HepG2 (cell line): ENCODE measurements around the gene PITHD1. TPM values are rescaled to one million over a fixed set of nuclear protein-coding genes. Genes with fewer than 3 reads are reported as not detected.

Experiments
- AKAP8 ChIP-seq: sonication (generic); formaldehyde crosslinking; IDR thresholded peaks from 2 replicates; pipeline ENCODE4 v1.5.1; 2020; ENCODE audit warnings: mild to moderate bottlenecking, missing genetic modification reagents
- GATAD2A ChIP-seq: IDR thresholded peaks from 2 replicates; pipeline ENCODE4 v1.6.1; 2016
- HDAC1 ChIP-seq: sonication (generic); formaldehyde crosslinking; IDR thresholded peaks from 2 replicates; pipeline ENCODE4 v1.5.1; 2020; ENCODE audit warnings: mild to moderate bottlenecking, missing genetic modification reagents
- MTF2 ChIP-seq: sonication (generic); formaldehyde crosslinking; IDR thresholded peaks from 2 replicates; pipeline ENCODE4 v1.5.0; 2020; ENCODE audit warnings: missing genetic modification reagents, borderline replicate concordance
- PHF20 ChIP-seq: sonication (generic); formaldehyde crosslinking; IDR thresholded peaks from 2 replicates; pipeline ENCODE4 v1.5.0; 2020; ENCODE audit warnings: mild to moderate bottlenecking, missing genetic modification reagents
- RXRB ChIP-seq: IDR thresholded peaks from 2 replicates; pipeline ENCODE4 v1.6.1; 2016; ENCODE audit warnings: borderline replicate concordance, missing genetic modification reagents, missing compliant biosample characterization
- ZFP36 ChIP-seq: fragments of 150-350 bp; IDR thresholded peaks from 2 replicates; pipeline ENCODE4 v1.6.1; 2018; ENCODE audit warnings: borderline replicate concordance, low read length, low read depth; ENCODE audit not compliant: partially characterized antibody
- ZMAT3 ChIP-seq: sonication (generic); formaldehyde crosslinking; conservative IDR thresholded peaks from 2 replicates; pipeline ENCODE4 v1.7.0; 2021; ENCODE audit warnings: missing genetic modification reagents
- ZNF235 ChIP-seq: sonication (generic); formaldehyde crosslinking; IDR thresholded peaks from 2 replicates; pipeline ENCODE4 v1.8.1; 2023; ENCODE audit warnings: mild to moderate bottlenecking, missing genetic modification reagents, borderline replicate concordance
- ZNF350 ChIP-seq: sonication (generic); formaldehyde crosslinking; IDR thresholded peaks from 2 replicates; pipeline ENCODE4 v1.4.0; 2020; ENCODE audit warnings: mild to moderate bottlenecking, low read depth, missing genetic modification reagents, borderline replicate concordance
- ZNF678 ChIP-seq: sonication (generic); formaldehyde crosslinking; IDR thresholded peaks from 2 replicates; pipeline ENCODE4 v1.4.0; 2020; ENCODE audit warnings: mild to moderate bottlenecking, missing genetic modification reagents
- ZNF878 ChIP-seq: sonication (generic); formaldehyde crosslinking; IDR thresholded peaks from 2 replicates; pipeline ENCODE4 v1.8.1; 2023; ENCODE audit warnings: mild to moderate bottlenecking, missing genetic modification reagents, moderate library complexity
- polyA plus RNA-seq, 8 experiments: library from polyadenylated mRNA; depleted of rRNA in 3 of 8; stranded (reverse) in 7 of 8; unstranded in 1 of 8; fragments of >200 nt; fragmentation: Illumina TruSeq in 4 of 8; extraction: Trizol in 4 of 8; gene quantifications; 2 replicates each; pipeline versions ENCODE4 v1.2.1 to v1.2.3, GENCODE V29; 2011 to 2016; ENCODE audit warnings: low read depth in 4 of 8, missing spikeins in 1 of 8, mixed read lengths in 1 of 8; ENCODE audit not compliant: insufficient read depth in 1 of 8
- total RNA-seq, 5 experiments: library from RNA; depleted of rRNA; stranded (reverse); fragments of >200 nt; fragmentation: Illumina TruSeq; extraction: Trizol; gene quantifications; 2 replicates each; pipeline ENCODE4 v1.2.3, GENCODE V29; 2016; ENCODE audit warnings: low read depth in 1 of 5
- TF ChIP-seq, protein P1 (sequence below): conservative IDR thresholded peaks from 2 replicates; pipeline ENCODE4 v1.6.1; 2018; ENCODE audit warnings: missing genetic modification reagents
- TF ChIP-seq, protein P2 (sequence below): sonication (generic); formaldehyde crosslinking; conservative IDR thresholded peaks from 2 replicates; pipeline ENCODE4 v1.8.0; 2022; ENCODE audit warnings: missing genetic modification reagents
- TF ChIP-seq, protein P3 (sequence below): sonication (generic); formaldehyde crosslinking; IDR thresholded peaks from 2 replicates; pipeline ENCODE4 v1.5.1; 2020; ENCODE audit warnings: missing genetic modification reagents, mild to moderate bottlenecking, borderline replicate concordance
- TF ChIP-seq, protein P4 (sequence below): sonication (generic); formaldehyde crosslinking; IDR thresholded peaks from 2 replicates; pipeline ENCODE4 v1.9.0; 2021; ENCODE audit warnings: missing genetic modification reagents, mild to moderate bottlenecking, borderline replicate concordance

The PITHD1 gene
- total and polyA plus RNA-seq, 2 of the 13 experiments (the other 11 are each of a cell fraction or from before 2014, with no cell fraction given), result 28.0 to 37.3 TPM

DNA sequence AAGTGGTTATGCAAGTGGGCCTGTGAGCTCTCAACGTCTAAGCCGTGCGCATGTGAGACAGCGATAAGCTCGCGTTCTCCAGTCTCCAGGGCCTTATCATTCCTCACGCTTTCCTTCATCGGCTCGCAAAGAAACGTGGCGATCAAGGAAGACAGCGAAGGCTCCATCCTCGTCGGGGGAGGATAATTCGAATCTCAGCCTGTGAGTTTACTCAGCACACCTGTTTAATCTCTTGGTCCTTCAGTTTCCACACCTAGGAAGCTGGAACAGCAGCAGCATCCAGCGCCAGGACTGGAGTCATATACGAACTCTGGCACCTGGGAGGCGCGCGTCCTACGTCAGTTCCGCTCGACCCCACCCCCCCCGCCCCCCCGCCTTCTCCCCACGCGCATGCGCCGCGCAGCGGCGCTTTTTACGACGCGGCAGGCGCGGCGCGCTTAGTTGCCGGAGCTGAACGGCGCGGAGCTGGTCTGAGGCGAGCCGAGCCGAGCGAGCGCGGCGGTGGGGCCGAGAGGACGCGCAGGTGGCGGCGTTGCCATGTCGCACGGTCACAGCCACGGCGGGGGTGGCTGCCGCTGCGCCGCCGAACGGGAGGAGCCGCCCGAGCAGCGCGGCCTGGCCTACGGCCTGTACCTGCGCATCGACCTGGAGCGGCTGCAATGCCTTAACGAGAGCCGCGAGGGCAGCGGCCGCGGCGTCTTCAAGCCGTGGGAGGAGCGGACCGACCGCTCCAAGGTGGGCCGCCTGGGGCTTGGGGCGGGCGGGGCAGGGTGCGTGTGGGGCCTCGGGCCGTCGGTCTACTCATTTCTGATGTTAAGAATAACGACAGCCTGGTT lies at the start of gene PITHD1 (continued):
- TF ChIP-seq, protein P1, sequence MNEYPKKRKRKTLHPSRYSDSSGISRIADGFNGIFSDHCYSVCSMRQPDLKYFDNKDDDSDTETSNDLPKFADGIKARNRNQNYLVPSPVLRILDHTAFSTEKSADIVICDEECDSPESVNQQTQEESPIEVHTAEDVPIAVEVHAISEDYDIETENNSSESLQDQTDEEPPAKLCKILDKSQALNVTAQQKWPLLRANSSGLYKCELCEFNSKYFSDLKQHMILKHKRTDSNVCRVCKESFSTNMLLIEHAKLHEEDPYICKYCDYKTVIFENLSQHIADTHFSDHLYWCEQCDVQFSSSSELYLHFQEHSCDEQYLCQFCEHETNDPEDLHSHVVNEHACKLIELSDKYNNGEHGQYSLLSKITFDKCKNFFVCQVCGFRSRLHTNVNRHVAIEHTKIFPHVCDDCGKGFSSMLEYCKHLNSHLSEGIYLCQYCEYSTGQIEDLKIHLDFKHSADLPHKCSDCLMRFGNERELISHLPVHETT, result no peak; the same call in 1 of the 2 replicates
- peak; percentile 77 for TF ChIP-seq PHF20 (CRISPR knock-in tag)
- no peak for TF ChIP-seq AKAP8 (CRISPR knock-in tag)
- TF ChIP-seq ZNF678 (CRISPR knock-in tag), result no peak
- peak; percentile 89 for TF ChIP-seq HDAC1
- TF ChIP-seq MTF2 (CRISPR knock-in tag), result no peak
- TF ChIP-seq, protein P2, sequence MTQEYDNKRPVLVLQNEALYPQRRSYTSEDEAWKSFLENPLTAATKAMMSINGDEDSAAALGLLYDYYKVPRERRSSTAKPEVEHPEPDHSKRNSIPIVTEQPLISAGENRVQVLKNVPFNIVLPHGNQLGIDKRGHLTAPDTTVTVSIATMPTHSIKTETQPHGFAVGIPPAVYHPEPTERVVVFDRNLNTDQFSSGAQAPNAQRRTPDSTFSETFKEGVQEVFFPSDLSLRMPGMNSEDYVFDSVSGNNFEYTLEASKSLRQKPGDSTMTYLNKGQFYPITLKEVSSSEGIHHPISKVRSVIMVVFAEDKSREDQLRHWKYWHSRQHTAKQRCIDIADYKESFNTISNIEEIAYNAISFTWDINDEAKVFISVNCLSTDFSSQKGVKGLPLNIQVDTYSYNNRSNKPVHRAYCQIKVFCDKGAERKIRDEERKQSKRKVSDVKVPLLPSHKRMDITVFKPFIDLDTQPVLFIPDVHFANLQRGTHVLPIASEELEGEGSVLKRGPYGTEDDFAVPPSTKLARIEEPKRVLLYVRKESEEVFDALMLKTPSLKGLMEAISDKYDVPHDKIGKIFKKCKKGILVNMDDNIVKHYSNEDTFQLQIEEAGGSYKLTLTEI (CRISPR knock-in tag), result no peak
- no peak for TF ChIP-seq ZNF878 (CRISPR knock-in tag)
- TF ChIP-seq GATAD2A, result peak; percentile 60; the same call in 1 of the 2 replicates
- no peak; the same call in 1 of the 2 replicates for TF ChIP-seq ZMAT3 (CRISPR knock-in tag)
- TF ChIP-seq ZFP36, result no peak
- TF ChIP-seq RXRB (CRISPR knock-in tag), result no peak
- TF ChIP-seq, protein P3, sequence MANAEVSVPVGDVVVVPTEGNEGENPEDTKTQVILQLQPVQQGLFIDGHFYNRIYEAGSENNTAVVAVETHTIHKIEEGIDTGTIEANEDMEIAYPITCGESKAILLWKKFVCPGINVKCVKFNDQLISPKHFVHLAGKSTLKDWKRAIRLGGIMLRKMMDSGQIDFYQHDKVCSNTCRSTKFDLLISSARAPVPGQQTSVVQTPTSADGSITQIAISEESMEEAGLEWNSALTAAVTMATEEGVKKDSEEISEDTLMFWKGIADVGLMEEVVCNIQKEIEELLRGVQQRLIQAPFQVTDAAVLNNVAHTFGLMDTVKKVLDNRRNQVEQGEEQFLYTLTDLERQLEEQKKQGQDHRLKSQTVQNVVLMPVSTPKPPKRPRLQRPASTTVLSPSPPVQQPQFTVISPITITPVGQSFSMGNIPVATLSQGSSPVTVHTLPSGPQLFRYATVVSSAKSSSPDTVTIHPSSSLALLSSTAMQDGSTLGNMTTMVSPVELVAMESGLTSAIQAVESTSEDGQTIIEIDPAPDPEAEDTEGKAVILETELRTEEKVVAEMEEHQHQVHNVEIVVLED, result peak; percentile 53; the same call in 1 of the 2 replicates
- peak; percentile 17; the same call in 1 of the 2 replicates for TF ChIP-seq ZNF350 (CRISPR knock-in tag)
- 0 out of 2 replicates have a peak, but pooled peaks have one; percentile 20 for TF ChIP-seq ZNF235 (CRISPR knock-in tag)
- TF ChIP-seq, protein P4, sequence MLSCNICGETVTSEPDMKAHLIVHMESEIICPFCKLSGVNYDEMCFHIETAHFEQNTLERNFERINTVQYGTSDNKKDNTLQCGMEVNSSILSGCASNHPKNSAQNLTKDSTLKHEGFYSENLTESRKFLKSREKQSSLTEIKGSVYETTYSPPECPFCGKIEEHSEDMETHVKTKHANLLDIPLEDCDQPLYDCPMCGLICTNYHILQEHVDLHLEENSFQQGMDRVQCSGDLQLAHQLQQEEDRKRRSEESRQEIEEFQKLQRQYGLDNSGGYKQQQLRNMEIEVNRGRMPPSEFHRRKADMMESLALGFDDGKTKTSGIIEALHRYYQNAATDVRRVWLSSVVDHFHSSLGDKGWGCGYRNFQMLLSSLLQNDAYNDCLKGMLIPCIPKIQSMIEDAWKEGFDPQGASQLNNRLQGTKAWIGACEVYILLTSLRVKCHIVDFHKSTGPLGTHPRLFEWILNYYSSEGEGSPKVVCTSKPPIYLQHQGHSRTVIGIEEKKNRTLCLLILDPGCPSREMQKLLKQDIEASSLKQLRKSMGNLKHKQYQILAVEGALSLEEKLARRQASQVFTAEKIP, result no peak
